SK-N-SH (cell line): Measurements from ENCODE around the gene SEZ6L. TPM values are rescaled to one million over a fixed set of nuclear protein-coding genes. Genes with fewer than 3 reads are reported as not detected.

Experiments used
- CTCF ChIA-PET: fragments of 300-600, 350-600 bp; formaldehyde crosslinking; extraction: SDS; loops from one replicate; lab custom pipeline; 2021; lab: Yijun Ruan, JAX
- POLR2A ChIA-PET: fragments of 350-600 bp; sonication (Branson Sonifier 250); formaldehyde crosslinking; extraction: SDS; loops from one replicate; lab custom pipeline; 2020; ENCODE audit warnings: antibody characterized with exemption, inconsistent platforms; lab: Yijun Ruan, JAX
- DNase-seq: peaks from one replicate; pipeline ENCODE4 v3.0.0; 2012
- H2AFZ ChIP-seq: fragments of 200-600 bp; sonication (generic); 2 replicates; pipeline ENCODE4 v1.8.1; 2016; ENCODE audit warnings: antibody characterized with exemption, mild to moderate bottlenecking, low read depth
- H3F3A ChIP-seq: fragments of 200-600 bp; sonication (generic); replicated peaks from 2 replicates; pipeline ENCODE3; 2016; ENCODE audit warnings: antibody characterized with exemption, mild to moderate bottlenecking; ENCODE audit not compliant: insufficient read depth
- H3K27ac ChIP-seq, 2 experiments: fragments of 200-500 bp in 1 of 2; fragments of 200-600 bp in 1 of 2; sonication (Bioruptor generic) in 1 of 2; sonication (generic), shearing (Covaris generic) in 1 of 2; 2 replicates each; pipeline versions ENCODE4 v1.5.1 to v1.6.1; 2014 to 2016; ENCODE audit warnings: low read depth in 2 of 2, inconsistent platforms in 1 of 2, low read length in 1 of 2, mild to moderate bottlenecking in 1 of 2, mixed read lengths in 1 of 2
- H3K27me3 ChIP-seq: fragments of 200-600 bp; sonication (generic), shearing (Covaris generic); 2 replicates; pipeline ENCODE4 v1.6.1; 2016; ENCODE audit warnings: mixed run types; ENCODE audit not compliant: insufficient read depth
- H3K36me3 ChIP-seq, 2 experiments: fragments of 200-500 bp in 1 of 2; fragments of 200-600 bp in 1 of 2; sonication (Bioruptor generic) in 1 of 2; sonication (generic) in 1 of 2; replicated peaks in 1 of 2; 2 replicates each; pipeline versions ENCODE3 to v1.5.1; 2014 to 2016; ENCODE audit warnings: low read length in 1 of 2, mild to moderate bottlenecking in 1 of 2; ENCODE audit not compliant: insufficient read depth in 2 of 2, control insufficient read depth in 1 of 2
- H3K4me1 ChIP-seq, 2 experiments: fragments of 200-500 bp in 1 of 2; fragments of 200-600 bp in 1 of 2; sonication (Bioruptor generic) in 1 of 2; sonication (generic), shearing (Covaris generic) in 1 of 2; 2 replicates each; pipeline versions ENCODE4 v1.5.1 to v1.6.1; 2014 to 2016; ENCODE audit warnings: low read depth in 1 of 2, low read length in 1 of 2, mixed run types in 1 of 2; ENCODE audit not compliant: insufficient read depth in 2 of 2, control insufficient read depth in 1 of 2
- H3K4me2 ChIP-seq: fragments of 200-600 bp; sonication (generic), shearing (Covaris generic); 2 replicates; pipeline ENCODE4 v1.6.1; 2017; ENCODE audit warnings: mixed run types
- H3K4me3 ChIP-seq, 2 experiments: fragments of 200-500 bp in 1 of 2; fragments of 200-600 bp in 1 of 2; sonication (Bioruptor generic) in 1 of 2; sonication (generic), shearing (Covaris generic) in 1 of 2; 2 replicates each; pipeline versions ENCODE4 v1.5.1 to v1.8.1; 2014 to 2016; ENCODE audit warnings: low read depth in 2 of 2, inconsistent platforms in 1 of 2, low read length in 1 of 2, mild to moderate bottlenecking in 1 of 2, mixed read lengths in 1 of 2, moderate library complexity in 1 of 2
- H3K79me2 ChIP-seq: fragments of 200-600 bp; sonication (generic); 2 replicates; pipeline ENCODE4 v1.8.1; 2017; ENCODE audit warnings: mild to moderate bottlenecking; ENCODE audit not compliant: insufficient read depth
- H3K9ac ChIP-seq: fragments of 200-600 bp; sonication (generic); 2 replicates; pipeline ENCODE4 v1.6.1; 2017; ENCODE audit warnings: mixed run types
- H3K9me2 ChIP-seq: fragments of 200-600 bp; sonication (generic); 2 replicates; pipeline ENCODE4 v1.6.1; 2017; ENCODE audit warnings: mixed run types
- H3K9me3 ChIP-seq: fragments of 200-600 bp; sonication (generic); 2 replicates; pipeline ENCODE4 v1.6.1; 2017; ENCODE audit warnings: mixed run types, mild to moderate bottlenecking, moderate library complexity
- H4K20me1 ChIP-seq: fragments of 200-600 bp; sonication (generic); 2 replicates; pipeline ENCODE4 v1.6.1; 2017; ENCODE audit warnings: mild to moderate bottlenecking, mixed run types; ENCODE audit not compliant: insufficient read depth
- CHD2 ChIP-seq: fragments of 150-350 bp; IDR thresholded peaks from 2 replicates; pipeline ENCODE4 v1.6.1; 2018; ENCODE audit warnings: low read length; ENCODE audit not compliant: partially characterized antibody
- FOSL2 ChIP-seq: IDR thresholded peaks from 2 replicates; pipeline ENCODE4 v1.4.0; 2012; ENCODE audit warnings: low read depth, mild to moderate bottlenecking, moderate library complexity, borderline replicate concordance
- FOXM1 ChIP-seq: IDR thresholded peaks from 2 replicates; pipeline ENCODE4 v1.4.0; 2012; ENCODE audit warnings: low read depth, mild to moderate bottlenecking
- GATA2 ChIP-seq: sonication (generic); formaldehyde crosslinking; IDR thresholded peaks from 2 replicates; pipeline ENCODE4 v1.5.0; 2020; ENCODE audit warnings: mild to moderate bottlenecking, missing genetic modification reagents
- JUND ChIP-seq: IDR thresholded peaks from 2 replicates; pipeline ENCODE4 v1.4.0; 2012
- MEF2A ChIP-seq: IDR thresholded peaks from 2 replicates; pipeline ENCODE4 v1.4.0; 2012; ENCODE audit warnings: low read depth, borderline replicate concordance
- NRF1 ChIP-seq: IDR thresholded peaks from 2 replicates; pipeline ENCODE4 v1.6.1; 2012; ENCODE audit warnings: low read depth, mild to moderate bottlenecking, low read length
- POLR2AphosphoS5 ChIP-seq: IDR thresholded peaks from 2 replicates; pipeline ENCODE4 v1.6.1; 2012; ENCODE audit warnings: low read depth, low read length
- RCOR1 ChIP-seq: fragments of 150-350 bp; IDR thresholded peaks from 2 replicates; pipeline ENCODE4 v1.6.1; 2017; ENCODE audit warnings: antibody characterized with exemption, low read length
- RFX5 ChIP-seq: IDR thresholded peaks from 2 replicates; pipeline ENCODE4 v1.6.1; 2012; ENCODE audit warnings: mild to moderate bottlenecking, improper control_type of control experiment, low read length
- RXRA ChIP-seq: IDR thresholded peaks from 2 replicates; pipeline ENCODE4 v1.4.0; 2012; ENCODE audit warnings: low read depth, mild to moderate bottlenecking, borderline replicate concordance
- SIN3A ChIP-seq: IDR thresholded peaks from 2 replicates; pipeline ENCODE4 v1.6.1; 2012; ENCODE audit warnings: low read depth, mild to moderate bottlenecking, low read length, moderate library complexity, borderline replicate concordance
- SMC3 ChIP-seq: IDR thresholded peaks from 2 replicates; pipeline ENCODE4 v1.6.1; 2012; ENCODE audit warnings: low read depth, low read length, improper control_type of control experiment
- TCF12 ChIP-seq: IDR thresholded peaks from 2 replicates; pipeline ENCODE4 v1.4.0; 2012
- USF1 ChIP-seq: IDR thresholded peaks from 2 replicates; pipeline ENCODE4 v1.4.0; 2012; ENCODE audit warnings: low read depth, borderline replicate concordance
- YY1 ChIP-seq: IDR thresholded peaks from 2 replicates; pipeline ENCODE4 v1.4.0; 2012; ENCODE audit warnings: low read depth, mild to moderate bottlenecking
- ZBTB33 ChIP-seq: IDR thresholded peaks from 2 replicates; pipeline ENCODE4 v1.4.0; 2012; ENCODE audit warnings: low read depth, borderline replicate concordance
- whole genome bisulfite sequencing: methylation state at CpG from one replicate; pipeline ENCODE4 v1.1.6; 2017; ENCODE audit warnings: low lambda C conversion rate; 5-methylcytosine and 5-hydroxymethylcytosine counted together
- polyA plus RNA-seq, 3 experiments: library from polyadenylated mRNA; depleted of rRNA; stranded (reverse); fragments of >200 nt; gene quantifications; 2 replicates each; pipeline ENCODE4 v1.2.3, GENCODE V29; 2012
- TF ChIP-seq, protein P1 (sequence below): fragments of 200-600 bp; sonication (generic); IDR thresholded peaks from 2 replicates; pipeline ENCODE4 v1.6.1; 2017; ENCODE audit warnings: antibody characterized with exemption, mild to moderate bottlenecking, moderate library complexity
- TF ChIP-seq, protein P2 (sequence below): IDR thresholded peaks from 2 replicates; pipeline ENCODE4 v1.4.0; 2012; ENCODE audit warnings: low read depth
- TF ChIP-seq, protein P3 (sequence below): fragments of 150-350 bp; IDR thresholded peaks from 2 replicates; pipeline ENCODE4 v1.6.1; 2017; ENCODE audit warnings: antibody characterized with exemption, low read length, low read depth, borderline replicate concordance

The SEZ6L gene
- polyA plus RNA-seq, 1 of the 3 experiments (the other 2 are of a cell fraction): 0.10 TPM

GRCh38 chr22:26308467-26308866 lies 139.2 kb downstream of the SEZ6L start:
- no peak for DNase-seq
- Histone ChIP-seq H3K79me2 (no peaks in the 10 kb centered on the region), H3K9ac (no peak overlapping the region), H3F3A (no peaks in the 10 kb centered on the region), H3K4me1 (no peaks in the 10 kb centered on the region), H4K20me1 (no peaks in the 10 kb centered on the region), H3K27me3 (no peaks in the 10 kb centered on the region), H3K36me3 (no peaks in the 10 kb centered on the region), H3K4me3 (no peak overlapping the region), H2AFZ (no peak overlapping the region), H3K9me3 (no peaks in the 10 kb centered on the region), H3K4me2 (no peak overlapping the region), H3K9me2 (no peaks in the 10 kb centered on the region), H3K27ac (no peak overlapping the region)
- TF ChIP-seq SIN3A: no peak
- no peak for TF ChIP-seq MEF2A
- no peak for TF ChIP-seq ZBTB33
- TF ChIP-seq RFX5: no peak
- no peak for TF ChIP-seq SMC3
- no peak for TF ChIP-seq GATA2 (CRISPR knock-in tag)
- TF ChIP-seq JUND: no peak
- TF ChIP-seq FOSL2: no peak
- TF ChIP-seq, protein P1, sequence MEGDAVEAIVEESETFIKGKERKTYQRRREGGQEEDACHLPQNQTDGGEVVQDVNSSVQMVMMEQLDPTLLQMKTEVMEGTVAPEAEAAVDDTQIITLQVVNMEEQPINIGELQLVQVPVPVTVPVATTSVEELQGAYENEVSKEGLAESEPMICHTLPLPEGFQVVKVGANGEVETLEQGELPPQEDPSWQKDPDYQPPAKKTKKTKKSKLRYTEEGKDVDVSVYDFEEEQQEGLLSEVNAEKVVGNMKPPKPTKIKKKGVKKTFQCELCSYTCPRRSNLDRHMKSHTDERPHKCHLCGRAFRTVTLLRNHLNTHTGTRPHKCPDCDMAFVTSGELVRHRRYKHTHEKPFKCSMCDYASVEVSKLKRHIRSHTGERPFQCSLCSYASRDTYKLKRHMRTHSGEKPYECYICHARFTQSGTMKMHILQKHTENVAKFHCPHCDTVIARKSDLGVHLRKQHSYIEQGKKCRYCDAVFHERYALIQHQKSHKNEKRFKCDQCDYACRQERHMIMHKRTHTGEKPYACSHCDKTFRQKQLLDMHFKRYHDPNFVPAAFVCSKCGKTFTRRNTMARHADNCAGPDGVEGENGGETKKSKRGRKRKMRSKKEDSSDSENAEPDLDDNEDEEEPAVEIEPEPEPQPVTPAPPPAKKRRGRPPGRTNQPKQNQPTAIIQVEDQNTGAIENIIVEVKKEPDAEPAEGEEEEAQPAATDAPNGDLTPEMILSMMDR: no peak
- TF ChIP-seq YY1: no peak
- TF ChIP-seq RCOR1: no peak
- no peak for TF ChIP-seq FOXM1
- no peak for TF ChIP-seq TCF12
- TF ChIP-seq NRF1: no peak
- no peak for TF ChIP-seq RXRA
- TF ChIP-seq, protein P2, sequence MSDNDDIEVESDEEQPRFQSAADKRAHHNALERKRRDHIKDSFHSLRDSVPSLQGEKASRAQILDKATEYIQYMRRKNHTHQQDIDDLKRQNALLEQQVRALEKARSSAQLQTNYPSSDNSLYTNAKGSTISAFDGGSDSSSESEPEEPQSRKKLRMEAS: no peak
- CTCF ChIA-PET: interaction anchor here (0.9 to 1.2 kb wide), 2 partner anchors 22 to 136 kb away, joined by 4 read pairs; no protein-coding TSS in a partner anchor
- POLR2A ChIA-PET: no interaction called here
- WGBS: 21% methylated on average over 3 of the region's 3 CpGs

DNA sequence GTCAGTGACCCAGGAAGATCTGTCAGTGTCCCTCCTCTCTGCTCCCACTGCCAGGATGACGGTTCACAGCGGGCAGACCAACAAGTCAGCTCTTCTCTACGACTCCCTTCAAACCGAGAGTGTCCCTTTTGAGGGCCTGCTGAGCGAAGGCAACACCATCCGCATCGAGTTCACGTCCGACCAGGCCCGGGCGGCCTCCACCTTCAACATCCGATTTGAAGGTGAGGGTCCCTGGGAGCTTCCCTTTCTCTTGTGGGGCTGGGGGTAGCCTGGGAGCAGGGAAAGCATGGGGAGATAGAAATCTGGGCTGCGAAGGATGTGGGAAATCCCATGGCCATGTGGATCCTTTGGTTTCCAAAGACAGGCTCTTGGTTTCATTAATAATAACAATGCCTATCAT lies 141.4 kb downstream of the SEZ6L start:
- H3F3A ChIP-seq: no peaks in the 10 kb centered on the region
- no peak for TF ChIP-seq POLR2AphosphoS5
- no peak for TF ChIP-seq FOSL2
- no peak for TF ChIP-seq MEF2A
- TF ChIP-seq, protein P3, sequence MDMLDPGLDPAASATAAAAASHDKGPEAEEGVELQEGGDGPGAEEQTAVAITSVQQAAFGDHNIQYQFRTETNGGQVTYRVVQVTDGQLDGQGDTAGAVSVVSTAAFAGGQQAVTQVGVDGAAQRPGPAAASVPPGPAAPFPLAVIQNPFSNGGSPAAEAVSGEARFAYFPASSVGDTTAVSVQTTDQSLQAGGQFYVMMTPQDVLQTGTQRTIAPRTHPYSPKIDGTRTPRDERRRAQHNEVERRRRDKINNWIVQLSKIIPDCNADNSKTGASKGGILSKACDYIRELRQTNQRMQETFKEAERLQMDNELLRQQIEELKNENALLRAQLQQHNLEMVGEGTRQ: no peak
- no peak for TF ChIP-seq ZBTB33
- no peak for TF ChIP-seq CHD2
- TF ChIP-seq YY1: no peak
- no peak for TF ChIP-seq USF1

More for the DNA sequence above, 141.4 kb downstream of the SEZ6L start:
- Histone ChIP-seq H3K9ac (no peak overlapping the region), H3K27ac (no peak overlapping the region), H3K4me1 (no peaks in the 10 kb centered on the region), H3K79me2 (no peaks in the 10 kb centered on the region), H3K4me3 (no peak overlapping the region), H3K4me2 (no peak overlapping the region), H3K36me3 (no peaks in the 10 kb centered on the region), H3K9me3 (no peaks in the 10 kb centered on the region), H2AFZ (no peak overlapping the region), H3K9me2 (no peaks in the 10 kb centered on the region), H4K20me1 (no peaks in the 10 kb centered on the region), H3K27me3 (no peaks in the 10 kb centered on the region)
- POLR2A ChIA-PET: no interaction called here
- DNase-seq: no peak
- CTCF ChIA-PET: interaction anchor here (0.8 kb wide), 1 partner anchor 141 kb away, joined by 3 read pairs; the partner anchor contains the start of gene SEZ6L
- 64% methylated on average over 11 of the region's 13 CpGs for WGBS
